NCI-H2227 treated with DMSO at 0.1 percent for 48 hours (cell line): ENCODE results near the gene ZNF652.
A peak's percentile ranks its signal among the peaks of the same experiment; 100 is the strongest.
"Not testable (repeated sequence)": the region's sequence is repeated elsewhere in the genome, so short reads cannot be mapped to it uniquely, and the experiment has no call there.

ENCODE experiments used
- DNase-seq: peaks from one replicate; lab custom pipeline; 2025; lab: John Stamatoyannopoulos, UW

The ZNF652 gene

GRCh38 chr17:49315551-49316257 lies 46.3 kb downstream of the ZNF652 start:
- DNase-seq, result peak; percentile 41

GRCh38 chr17:49312722-49313121 lies 49.3 kb downstream of the ZNF652 start:
- no peak for DNase-seq

GRCh38 chr17:49299996-49300395 lies 62.1 kb downstream of the ZNF652 start:
- DNase-seq, result no peak

GRCh38 chr17:49298371-49298976 lies 63.6 kb downstream of the ZNF652 start:
- no peak for DNase-seq

- DNase-seq, result no peak
These were observed 64.9 kb downstream of the ZNF652 start for GRCh38 chr17:49297141-49297540.

- DNase-seq, result no peak
These were observed 67.9 kb downstream of the ZNF652 start for GRCh38 chr17:49294122-49294521.

- DNase-seq, result no peak
These were observed 69.1 kb downstream of the ZNF652 start for GRCh38 chr17:49292901-49293300.

GRCh38 chr17:49291929-49292328 lies 70.1 kb downstream of the ZNF652 start:
- DNase-seq, result no peak

- DNase-seq, result peak; percentile 3
These were observed 71.2 kb downstream of the ZNF652 start for GRCh38 chr17:49290690-49291359.

- DNase-seq, result no peak
These were observed 73.7 kb downstream of the ZNF652 start for GRCh38 chr17:49288388-49288787.

- no peak for DNase-seq
These were observed 74.6 kb downstream of the ZNF652 start for GRCh38 chr17:49287481-49287880.

GRCh38 chr17:49286261-49286973 lies 75.6 kb downstream of the ZNF652 start:
- not testable (repeated sequence) for DNase-seq

- DNase-seq, result no peak
These were observed 76.3 kb downstream of the ZNF652 start for GRCh38 chr17:49285716-49286115.

- no peak for DNase-seq
These were observed 81.1 kb downstream of the ZNF652 start for GRCh38 chr17:49280918-49281317.

- DNase-seq, result no peak
These were observed 82.0 kb downstream of the ZNF652 start for GRCh38 chr17:49280061-49280460.

- not testable (repeated sequence) for DNase-seq
These were observed 82.6 kb downstream of the ZNF652 start for GRCh38 chr17:49279263-49280015.

- DNase-seq, result no peak
These were observed 84.0 kb downstream of the ZNF652 start for GRCh38 chr17:49278076-49278475.

GRCh38 chr17:49277638-49278037 lies 84.4 kb downstream of the ZNF652 start:
- no peak for DNase-seq

- DNase-seq, result not testable (repeated sequence)
These were observed 86.1 kb downstream of the ZNF652 start for GRCh38 chr17:49275981-49276380.

GRCh38 chr17:49269356-49269755 lies 92.7 kb downstream of the ZNF652 start:
- no peak for DNase-seq

GRCh38 chr17:49267912-49268311 lies 94.1 kb downstream of the ZNF652 start:
- no peak for DNase-seq

- no peak for DNase-seq
These were observed 95.8 kb downstream of the ZNF652 start for GRCh38 chr17:49266233-49266632.
